C4-2B (cell line): ENCODE results near the gene SNED1.

Experiments
- H3K27ac ChIP-seq: fragments of 450-650 bp; 2 replicates; pipeline ENCODE4 v1.5.1; 2017
- CTCF ChIP-seq: fragments of 450-650 bp; conservative IDR thresholded peaks from 2 replicates; pipeline ENCODE4 v1.5.1; 2017; ENCODE audit warnings: mild to moderate bottlenecking
- ZFX ChIP-seq: fragments of 450-650 bp; IDR thresholded peaks from 2 replicates; pipeline ENCODE4 v1.6.1; 2017

Gene SNED1

GRCh38 chr2:240988146-240988545, 10.3 kb upstream of the SNED1 start:
- peak overlapping the region; percentile 98 for H3K27ac ChIP-seq
- TF ChIP-seq CTCF (no peak), ZFX (no peak)

DNA sequence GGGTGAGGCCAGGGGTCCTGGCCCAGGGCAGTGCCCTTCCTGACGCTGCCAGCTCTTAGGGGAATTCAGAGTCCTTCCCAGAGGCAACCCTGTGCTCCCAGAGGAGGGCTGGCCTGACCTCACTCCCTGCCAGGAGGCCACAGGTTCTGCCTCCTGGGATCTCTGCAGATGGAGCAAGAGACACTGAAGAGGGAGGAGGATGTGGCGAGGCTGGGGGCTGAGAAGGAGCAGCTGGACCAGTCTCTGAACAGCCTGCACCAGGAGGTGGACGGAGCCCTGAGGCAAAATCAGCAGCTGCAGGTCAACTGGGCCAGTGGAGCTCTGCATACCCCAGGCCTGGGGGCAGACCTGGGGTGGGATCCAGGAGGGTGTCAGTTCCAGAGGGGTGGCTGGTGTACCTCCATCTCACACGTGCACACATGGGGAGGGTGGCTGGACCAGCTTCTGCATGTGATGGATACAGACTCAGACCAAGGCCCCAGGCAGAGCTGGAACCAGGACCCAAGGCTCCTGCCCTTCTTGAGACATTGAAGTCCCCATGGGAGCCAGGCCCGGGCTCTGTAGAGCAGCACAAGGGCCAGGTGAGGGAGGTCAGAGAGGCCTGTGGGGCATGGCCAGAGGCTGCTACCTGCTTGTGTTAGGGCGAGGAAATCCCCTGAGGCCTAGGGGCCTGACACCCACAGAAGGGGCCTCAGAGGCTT, 9.7 kb upstream of the SNED1 start:
- TF ChIP-seq CTCF (no peak), ZFX (no peak)
- H3K27ac ChIP-seq: peak overlapping the region; percentile 98

DNA sequence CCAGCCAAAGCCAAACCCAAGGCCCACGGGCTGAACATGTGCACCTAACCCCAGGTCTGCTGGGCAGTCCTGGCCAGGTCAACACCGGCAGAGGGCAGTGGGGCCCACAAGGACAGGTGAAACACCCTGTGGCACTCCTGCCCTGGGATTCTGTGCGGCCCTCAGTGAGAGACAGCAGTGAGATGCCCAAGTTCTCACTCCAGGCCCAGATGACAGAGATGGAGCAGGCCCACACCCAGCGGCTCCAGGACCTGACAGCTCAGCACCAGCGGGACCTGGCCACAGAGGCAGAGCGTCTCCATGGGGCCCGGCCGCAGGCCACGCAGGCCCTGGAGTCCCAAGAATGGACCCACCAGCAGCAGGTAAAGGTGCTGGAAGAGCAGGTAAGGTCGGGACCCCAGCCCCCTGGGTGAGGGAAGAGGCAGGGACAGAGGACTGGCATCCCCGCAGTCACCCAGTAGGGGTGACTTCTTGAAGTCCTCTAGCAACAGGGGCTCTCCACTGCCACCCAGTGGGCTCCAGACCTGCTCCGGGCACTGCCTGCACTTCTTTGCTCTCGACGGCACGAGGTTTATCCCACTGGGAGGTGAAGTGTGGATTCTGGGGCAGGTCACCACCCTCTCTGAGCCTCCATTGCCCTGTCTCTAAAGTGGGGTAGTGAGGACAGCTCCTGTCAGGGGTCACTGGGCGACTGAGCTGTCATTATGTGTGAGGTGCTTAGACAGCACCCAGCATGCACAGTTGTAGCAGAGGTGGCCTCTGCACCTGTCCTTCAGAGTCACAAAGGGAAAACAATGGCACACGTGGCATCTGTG, 8.8 kb upstream of the SNED1 start:
- TF ChIP-seq ZFX (no peak), CTCF (no peak; the same call in 1 of the 2 replicates)
- peak overlapping the region; percentile 98 for H3K27ac ChIP-seq

DNA sequence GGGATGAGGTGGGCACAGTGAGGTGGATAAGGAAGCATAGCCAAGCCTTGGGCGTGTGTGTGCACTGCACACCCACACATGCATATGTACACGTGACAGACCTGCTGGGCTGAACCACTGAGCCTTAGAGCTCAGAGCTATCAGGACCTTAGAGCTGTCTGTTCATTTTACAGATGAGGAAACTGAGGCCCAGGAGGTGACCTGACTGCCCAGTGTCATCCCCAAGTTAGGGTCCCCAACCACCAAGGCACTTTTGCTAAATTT, 8.2 kb upstream of the SNED1 start:
- TF ChIP-seq ZFX: no peak
- TF ChIP-seq CTCF: no peak
- peak overlapping the region; percentile 98; the same call in 1 of the 2 replicates for H3K27ac ChIP-seq

GRCh38 chr2:240990726-240991377, 7.6 kb upstream of the SNED1 start:
- TF ChIP-seq ZFX (no peak), CTCF (no peak)
- H3K27ac ChIP-seq: peak overlapping the region; percentile 98

DNA sequence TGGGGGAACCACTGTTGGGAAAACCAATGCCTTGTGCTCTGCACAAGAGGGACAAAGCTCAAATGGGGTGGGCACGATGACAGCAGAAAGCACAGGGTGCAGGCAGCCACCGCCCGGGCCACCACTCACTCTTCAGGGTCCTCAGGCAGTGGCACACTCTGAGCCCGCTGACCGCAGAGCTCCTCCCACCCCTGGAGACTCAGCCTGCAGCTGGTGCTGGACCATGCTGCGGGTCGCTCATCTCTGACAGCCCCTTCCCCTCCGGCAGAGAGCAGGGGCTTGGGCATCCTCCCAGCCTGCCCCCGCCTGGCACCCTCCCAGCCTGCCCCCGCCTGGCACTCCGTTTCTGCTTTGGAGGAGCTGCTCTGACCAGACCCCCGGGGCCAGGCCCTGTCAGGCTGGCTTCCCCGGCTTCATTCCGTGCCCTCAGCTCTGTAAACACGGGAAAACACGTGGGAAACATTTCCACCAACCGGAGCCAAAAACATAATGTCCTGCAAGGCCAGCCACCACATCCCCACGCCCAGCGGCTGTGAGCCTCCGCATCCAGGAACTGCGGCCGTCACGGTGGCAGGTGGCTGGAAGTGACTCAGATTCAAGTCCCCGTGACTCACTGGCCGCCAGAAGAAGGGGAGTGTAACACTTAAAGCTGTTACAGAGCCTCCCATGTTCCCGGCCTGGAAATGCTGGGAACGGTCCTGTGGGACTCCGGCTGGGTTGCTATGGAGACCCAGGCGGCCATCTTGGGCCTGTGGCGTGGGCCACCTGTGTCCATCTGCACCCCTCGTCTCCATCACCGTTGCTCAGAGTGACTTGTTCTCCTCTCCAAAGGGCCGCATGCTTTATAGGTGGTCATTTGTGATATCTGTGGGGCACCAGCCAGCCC, 6.8 kb upstream of the SNED1 start:
- peak overlapping the region; percentile 98 for H3K27ac ChIP-seq
- no peak; the same call in 1 of the 2 replicates for TF ChIP-seq ZFX
- TF ChIP-seq CTCF: no peak
